Activated CD4-positive, alpha-beta T cell treated with anti-CD3 and anti-CD28 coated beads, Interleukin-2, Interleukin-4, amounts not matched to agents 100 ng/mL and 50 ng/mL, durations not matched to agents 16 hours and 8 hours (primary cell): ENCODE measurements around the gene CLMN.
"Not testable (repeated sequence)": the region's sequence is repeated elsewhere in the genome, so short reads cannot be mapped to it uniquely, and the experiment has no call there.

Experiments
- DNase-seq: peaks from one replicate; pipeline ENCODE4 v3.0.0-alpha.2; 2020; ENCODE audit warnings: low spot score

Gene CLMN

DNA sequence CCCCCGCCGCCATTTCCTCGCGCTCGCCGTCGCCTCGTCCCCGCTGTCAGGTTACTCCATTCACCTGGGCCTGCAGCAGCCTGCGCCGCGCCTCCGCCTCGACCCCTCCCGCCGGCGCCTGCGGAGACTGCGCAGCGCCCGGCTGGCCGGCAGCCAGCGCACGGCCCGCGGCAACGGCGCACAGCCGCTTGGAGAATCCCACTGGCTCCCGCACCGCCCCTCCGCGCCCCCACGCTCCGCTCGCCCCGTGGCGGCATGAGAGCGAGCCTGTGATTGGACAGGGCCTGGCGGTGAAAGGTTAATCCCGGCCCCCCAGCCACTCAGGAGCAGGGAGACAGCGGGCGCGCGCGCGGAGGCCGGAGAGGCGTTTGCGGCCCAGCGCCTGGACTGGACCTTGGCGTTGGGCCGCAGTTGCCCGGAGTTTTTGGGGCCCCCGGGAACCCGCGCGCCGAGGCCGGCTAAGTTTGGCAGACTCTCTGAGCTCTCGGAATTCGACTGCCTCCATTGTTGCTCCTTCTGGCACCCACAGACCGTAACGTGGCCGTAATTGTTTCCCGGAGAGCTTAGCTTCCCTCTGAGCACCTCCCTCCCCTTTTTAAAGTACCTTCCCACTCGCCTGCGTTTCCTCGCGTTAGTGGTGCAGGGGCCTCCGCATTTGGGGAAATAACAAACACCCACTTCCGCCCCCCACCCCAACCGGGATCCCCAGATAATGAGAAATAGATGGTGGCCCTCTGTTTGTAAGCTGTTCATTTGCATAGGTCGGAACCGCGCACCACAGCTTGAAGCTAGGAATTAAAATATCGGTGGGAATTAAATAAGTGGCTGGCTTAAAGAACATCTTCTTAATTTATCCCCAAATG is 162.2 kb downstream of the CLMN start, which contains the start of gene DICER1:
Gene DICER1 (minus strand): TSS at position 203 of the 863 bp plus-strand sequence. CDS start 24,071 bp downstream, outside the sequence.
- peak; percentile 96 for DNase-seq

DNA sequence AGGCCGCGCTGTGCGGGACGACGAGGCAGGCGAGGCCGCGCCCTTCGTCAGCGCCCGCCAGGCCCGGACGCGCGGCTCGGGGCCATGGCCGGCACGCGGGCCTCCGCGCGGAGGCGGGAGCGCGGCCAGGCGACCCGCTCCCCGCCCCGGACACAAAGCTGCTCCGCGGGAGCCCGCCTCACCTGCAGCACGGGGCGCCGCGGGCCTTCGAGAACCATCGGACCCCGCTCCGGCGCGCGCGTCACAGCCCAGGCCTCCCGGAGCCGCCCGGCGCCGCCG is 162.7 kb downstream of the CLMN start:
- no peak for DNase-seq

DNA sequence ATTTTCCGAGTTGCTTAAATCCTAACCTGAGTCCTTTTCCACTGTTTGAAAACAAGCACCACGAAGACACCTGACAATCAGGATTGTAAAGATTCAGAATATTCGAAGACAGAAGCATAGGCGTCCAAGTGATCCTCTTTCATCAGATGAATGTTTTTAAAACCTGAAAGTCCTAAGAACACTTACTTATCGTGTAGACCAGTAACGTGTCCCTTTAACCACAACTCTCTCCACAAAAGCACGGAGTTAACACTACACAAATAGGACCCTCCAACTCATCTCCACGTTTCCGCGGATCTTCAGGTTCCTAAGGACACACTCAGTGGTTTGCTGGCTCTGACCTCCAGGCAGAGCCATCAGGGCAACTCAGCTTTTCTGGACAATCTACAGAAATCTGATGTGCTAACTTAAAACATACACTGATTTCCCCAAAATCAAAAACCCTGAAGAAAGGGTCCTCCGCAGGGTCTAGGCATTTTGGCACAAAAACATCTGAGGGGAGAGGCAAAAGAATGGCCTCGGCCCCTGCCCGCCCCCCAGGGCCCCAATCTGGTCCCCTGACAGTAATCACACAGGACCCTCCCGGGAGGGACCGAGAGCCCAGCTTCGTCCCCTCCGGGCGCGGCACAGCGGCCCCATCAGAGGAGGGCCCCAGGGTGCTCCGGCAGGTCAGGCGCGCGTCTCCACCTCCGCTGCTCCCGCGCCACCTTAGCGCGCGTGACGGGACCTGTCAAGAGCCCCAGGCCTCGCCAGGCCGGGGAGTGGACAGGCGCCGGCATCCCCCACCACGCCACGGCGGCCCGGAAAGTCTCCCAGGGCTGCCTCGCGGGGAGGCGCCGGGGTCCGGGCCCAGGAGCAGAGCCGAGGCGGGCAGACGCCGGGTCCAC is 163.3 kb downstream of the CLMN start:
- DNase-seq = no peak

DNA sequence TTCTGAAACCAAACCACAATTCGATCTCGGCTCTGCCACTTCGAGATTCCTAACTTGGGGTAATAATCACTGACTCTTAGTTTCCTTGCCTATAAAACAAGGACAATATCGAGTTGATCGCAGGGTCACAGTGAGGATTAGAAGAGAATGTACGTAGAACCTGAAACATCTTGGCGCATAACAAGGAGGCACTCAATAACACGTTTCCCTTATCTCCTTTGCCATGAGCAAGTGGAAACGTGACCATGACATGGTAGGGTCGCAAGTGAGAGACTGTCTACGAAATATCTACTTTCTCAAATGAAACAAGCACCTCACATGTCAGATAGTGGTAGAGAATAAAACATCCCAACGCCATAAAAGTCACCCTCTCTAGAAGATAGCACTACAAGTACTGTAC is 164.7 kb downstream of the CLMN start:
- no peak for DNase-seq

DNA sequence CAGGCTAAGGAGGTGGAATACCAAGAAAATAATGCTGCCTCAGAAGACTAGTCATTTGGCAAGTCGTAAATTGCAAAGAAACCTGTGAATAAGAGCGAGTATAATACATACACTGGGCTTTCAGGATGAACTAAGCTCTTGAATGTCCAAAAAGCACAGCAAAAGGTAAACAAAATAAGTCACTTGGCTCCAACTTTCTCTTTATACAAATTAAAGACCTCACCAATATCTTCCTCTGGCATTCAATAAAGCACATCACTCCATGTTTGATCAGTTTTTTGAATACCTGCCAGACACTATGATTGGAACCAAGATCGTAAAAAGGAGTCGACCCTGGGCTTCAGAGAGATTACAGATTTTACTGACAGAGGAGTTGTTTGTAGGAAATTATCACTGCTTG is 165.8 kb downstream of the CLMN start:
- no peak for DNase-seq

DNA sequence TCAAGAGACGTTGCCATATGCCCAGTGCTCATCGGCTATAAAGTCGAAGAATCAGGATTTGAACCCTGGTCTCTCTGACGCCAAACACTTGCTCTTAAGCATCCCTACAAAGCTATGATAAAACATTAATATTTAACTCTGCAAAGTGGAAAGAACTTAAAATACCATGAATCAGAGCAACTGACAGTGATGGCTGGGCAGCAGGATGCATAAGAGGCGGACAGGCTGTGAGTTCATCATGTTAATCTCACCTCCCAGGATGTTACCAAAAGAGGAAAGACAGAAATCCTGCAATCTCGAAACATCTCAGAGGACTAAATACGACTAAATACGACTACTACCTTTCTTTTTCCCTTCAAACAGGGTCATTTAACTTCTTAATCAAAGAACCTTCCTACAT is 168.1 kb downstream of the CLMN start:
- no peak for DNase-seq

DNA sequence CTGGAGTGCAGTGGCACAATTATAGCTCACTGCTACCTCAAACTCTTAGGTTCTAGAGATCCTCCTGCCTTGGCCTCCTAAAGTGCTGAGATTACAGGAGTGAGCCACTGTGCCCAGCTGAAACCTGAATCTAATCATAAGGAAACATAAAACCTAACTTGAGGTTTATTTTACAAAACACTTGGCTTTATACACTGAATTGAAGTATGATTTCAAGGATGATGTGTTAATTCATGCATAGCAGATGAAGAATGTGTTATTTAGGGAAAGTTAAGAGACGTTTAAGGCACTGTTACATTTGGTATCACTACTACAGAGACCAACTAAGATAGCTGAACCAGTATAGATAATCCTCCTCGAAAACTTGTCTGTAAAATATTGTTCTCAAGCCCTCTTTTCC is 168.8 kb downstream of the CLMN start:
- no peak for DNase-seq

DNA sequence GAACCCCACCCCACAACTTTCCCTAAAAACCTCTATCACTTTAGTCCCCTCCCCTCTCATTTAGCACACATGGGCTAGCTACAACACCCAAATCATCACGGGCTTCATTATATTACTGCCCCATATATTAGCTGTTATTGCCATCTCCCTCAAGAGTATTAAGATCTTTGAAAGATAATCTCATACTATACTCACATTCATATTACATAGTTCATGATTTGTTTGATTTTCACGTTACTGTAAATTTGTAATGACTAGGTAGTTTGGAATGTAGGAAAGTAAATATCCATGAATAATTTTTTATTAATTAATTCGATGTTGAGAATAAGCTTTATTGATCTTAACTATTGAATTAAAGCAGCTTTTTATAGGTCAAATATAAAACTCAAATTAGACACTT is 170.3 kb downstream of the CLMN start:
- DNase-seq = no peak

DNA sequence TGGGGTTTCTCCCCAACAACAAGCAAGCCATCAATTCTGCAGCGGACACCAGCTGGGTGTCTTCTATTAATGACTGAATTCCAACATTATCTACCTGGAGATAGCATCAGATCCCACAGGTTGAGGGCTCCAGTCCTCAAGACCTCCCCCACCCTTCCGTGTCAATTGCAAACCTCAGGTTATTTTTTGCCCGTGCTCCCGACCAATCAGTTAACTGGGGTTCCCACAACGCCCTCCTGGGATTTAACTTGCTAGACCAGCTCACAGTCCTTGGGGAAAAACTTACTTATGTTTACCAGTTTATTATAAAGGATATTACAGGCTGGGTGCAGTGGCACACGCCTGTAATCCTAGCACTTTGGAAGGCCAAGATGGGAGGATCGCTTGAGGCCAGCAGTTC is 172.1 kb downstream of the CLMN start:
- DNase-seq = no peak

DNA sequence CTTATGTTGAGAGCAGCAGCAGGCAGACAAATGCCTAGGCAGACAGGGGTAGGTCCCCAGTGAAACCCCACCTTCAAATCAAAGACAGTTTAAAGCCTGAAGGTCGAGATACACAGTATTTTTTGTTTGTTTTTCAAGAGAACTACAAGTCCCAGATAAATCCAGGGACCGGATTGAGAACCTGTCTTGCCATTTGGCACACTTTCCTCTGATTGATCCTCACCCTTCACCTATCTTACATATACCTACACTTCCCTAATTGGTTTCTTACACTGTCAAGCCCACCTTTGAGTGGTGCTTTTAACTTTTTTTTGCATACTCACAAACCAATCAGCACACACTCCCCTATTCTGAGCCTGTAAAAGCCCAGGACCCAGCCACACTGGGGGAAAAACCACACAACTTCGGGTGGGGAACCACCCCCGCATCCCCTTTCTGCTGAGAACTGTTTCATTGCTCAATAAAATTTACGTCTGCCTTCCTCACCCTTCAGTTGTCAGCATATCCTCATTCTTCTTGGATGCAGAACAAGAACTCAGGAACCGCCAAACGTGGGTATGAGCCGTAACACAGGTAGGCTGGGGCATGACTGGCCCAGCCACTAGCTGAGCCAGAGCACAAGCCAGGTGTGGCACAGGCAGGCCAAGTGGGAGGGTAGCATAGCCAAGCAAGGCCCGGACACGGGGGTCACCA is 173.5 kb downstream of the CLMN start:
- no peak for DNase-seq

DNA sequence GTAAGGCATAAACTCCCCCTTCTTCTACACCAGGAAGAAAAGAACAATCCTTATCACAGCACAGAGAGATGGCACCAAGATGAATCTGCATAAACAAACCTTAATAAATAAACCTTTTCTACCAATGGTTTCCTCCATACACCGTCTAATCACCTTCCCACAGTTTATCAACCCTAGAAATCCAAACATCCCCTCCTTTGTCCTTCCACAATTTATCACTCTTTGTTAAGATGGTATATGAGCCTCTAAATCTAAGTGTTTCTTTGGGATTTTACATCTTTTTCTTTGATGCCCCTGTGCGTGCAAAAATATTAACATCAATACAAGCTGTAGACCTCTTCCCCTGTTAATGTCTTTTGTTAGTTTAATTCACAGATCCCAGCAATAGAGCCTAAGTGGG is 174.9 kb downstream of the CLMN start:
- DNase-seq = no peak

DNA sequence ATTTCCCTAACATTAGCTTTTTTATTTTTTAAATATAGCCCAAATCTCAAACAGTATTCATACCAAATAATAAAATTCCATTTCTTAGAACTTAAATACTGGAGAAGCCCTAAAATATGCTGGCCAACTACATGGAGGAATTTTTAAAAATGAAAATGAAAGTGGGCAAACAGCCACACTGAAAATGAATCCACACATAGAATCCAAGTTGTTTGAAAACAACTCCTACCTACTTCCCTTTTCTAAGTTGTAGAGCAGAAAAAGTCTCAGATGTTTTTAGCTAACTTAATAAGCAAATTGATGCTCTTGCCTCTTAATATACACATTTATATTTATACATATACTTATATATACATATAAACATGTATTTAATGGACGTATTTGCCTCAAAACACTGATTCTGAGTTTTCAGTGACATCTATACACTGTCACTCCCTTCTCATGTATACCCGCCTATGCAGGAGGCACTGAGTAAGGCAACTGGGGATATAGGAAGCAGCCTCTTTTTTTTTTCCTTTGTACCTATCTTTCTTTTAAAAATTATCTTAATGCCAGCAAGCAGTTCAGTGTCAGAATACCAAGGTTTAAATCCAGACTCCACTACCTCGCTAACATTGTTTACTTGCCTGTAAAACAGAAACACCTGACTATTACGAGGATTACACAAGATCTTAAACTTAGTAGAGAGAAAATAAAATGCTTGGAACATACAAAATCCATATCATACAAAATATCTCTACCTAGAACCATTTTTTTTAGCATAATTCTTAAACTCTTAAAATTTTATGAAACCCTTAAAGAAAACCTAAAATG is 175.7 kb downstream of the CLMN start:
- no peak for DNase-seq

DNA sequence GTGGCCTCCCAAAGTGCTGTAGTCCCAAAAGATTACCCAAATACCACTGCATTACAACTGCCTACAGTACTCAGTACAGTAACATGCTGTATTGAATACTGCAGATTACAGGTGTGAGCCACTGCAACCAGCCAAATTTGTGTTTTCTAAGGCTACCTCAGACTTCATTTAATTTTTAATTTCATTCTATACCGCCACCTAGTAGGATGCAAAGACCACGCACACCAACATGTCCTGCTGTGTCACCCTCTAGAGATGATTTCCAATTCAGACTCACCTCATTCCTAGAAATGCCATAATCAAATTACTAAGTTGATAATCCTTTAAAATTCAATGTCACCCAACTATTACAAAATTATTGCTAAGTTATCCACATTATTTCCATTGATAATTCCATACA is 177.5 kb downstream of the CLMN start:
- no peak for DNase-seq

DNA sequence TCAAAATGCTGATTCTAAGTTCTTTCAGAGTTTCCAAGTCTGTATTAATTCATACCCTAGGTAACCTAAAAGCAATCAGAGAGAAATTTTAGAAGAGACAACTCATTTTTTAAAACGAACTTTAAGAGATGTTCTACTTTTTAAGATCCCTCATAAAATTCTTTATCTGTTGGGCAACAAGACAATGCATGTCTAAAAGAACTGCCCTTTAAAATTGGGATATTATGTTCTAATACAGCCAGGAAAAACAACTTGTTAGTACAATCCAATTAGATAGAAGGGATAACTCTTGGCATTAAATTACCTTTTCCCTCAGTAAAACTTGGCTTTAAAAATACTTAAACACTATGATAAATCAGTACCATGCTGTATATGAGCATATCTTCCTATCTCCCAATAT is 178.0 kb downstream of the CLMN start:
- DNase-seq = no peak

DNA sequence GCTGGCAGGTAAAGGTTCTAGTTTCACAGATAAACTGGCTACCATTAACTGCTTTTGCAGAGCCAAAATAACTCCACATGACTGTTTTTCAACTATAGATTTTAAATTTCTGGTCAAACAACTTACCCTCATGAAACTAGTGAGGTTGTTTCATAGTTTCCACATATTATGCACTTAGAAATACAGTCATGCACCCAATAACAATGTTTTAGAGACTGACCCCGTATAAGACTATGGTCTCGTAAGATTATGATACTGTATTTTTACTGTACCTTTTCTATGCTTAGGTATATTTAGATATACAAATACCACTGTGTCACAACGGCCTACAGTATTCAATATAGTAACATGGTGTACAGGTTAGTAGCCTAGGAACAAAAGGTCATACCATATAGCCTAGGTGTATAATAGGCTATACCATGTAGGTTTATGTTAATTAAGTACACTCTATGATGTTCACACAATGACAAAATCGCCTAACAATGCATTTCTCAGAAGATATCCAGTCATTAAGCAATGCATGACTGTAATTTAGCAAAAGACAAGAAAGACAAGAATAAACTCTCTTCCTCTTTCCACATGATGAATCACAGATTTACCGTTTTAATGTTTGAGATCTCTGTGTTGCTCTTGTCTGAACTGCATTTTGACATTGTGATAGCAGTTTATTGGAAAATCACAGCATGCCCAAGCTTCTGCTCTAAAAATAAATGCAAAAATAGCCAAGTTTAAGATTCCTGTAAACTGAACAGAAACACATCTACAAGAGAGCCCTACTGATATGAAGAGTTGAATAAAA is 179.4 kb downstream of the CLMN start:
- no peak for DNase-seq

DNA sequence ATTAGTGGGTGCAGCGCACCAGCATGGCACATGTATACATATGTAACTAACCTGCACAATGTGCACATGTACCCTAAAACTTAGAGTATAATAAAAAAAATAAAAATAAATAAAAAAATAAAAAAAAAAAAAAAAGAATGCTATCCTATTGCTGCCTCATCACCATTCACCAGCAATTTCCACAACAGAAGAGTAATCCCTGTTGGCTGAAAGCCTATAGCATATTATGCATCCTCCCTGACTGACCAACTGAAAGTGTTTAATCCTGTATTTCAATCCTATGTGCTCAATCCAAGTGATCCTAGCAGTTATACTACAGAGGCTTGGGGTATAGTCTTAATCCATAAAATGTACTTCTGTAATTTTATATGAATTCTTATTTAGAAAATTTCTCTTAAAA is 180.8 kb downstream of the CLMN start:
- DNase-seq = no peak

DNA sequence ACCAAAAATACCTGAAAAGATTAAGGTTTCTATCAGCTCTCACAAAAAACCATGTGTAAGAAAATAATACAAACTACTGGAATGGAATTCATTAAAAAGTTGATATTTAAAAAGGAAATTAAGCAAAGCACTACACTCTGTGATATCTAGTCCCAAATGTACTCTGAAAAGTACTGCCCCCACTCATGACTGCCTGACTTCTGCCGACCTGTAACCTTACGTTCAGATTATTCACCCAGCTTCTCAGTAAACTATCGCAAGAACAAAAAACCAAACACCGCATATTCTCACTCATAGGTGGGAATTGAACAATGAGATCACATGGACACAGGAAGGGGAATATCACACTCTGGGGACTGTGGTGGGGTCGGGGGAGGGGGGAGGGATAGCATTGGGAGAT is 181.3 kb downstream of the CLMN start:
- not testable (repeated sequence) for DNase-seq

DNA sequence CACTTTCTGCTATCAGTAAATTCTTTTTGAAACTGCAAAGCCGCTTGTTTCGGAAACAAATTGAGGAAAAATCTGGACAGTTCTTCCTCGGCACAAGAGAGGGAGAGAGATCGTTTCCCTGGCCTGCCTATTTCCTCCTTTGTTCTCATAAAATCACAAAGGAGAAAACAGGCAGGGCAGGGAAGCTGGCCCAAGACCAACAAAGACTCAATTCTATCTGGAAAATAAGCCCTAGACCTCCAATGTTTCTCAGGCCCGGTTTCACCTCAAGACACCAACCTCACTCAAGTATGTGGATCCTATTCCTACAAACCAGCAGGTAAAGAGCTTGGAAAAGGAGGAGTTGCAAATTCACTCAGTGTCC is 181.9 kb downstream of the CLMN start:
- DNase-seq = no peak

DNA sequence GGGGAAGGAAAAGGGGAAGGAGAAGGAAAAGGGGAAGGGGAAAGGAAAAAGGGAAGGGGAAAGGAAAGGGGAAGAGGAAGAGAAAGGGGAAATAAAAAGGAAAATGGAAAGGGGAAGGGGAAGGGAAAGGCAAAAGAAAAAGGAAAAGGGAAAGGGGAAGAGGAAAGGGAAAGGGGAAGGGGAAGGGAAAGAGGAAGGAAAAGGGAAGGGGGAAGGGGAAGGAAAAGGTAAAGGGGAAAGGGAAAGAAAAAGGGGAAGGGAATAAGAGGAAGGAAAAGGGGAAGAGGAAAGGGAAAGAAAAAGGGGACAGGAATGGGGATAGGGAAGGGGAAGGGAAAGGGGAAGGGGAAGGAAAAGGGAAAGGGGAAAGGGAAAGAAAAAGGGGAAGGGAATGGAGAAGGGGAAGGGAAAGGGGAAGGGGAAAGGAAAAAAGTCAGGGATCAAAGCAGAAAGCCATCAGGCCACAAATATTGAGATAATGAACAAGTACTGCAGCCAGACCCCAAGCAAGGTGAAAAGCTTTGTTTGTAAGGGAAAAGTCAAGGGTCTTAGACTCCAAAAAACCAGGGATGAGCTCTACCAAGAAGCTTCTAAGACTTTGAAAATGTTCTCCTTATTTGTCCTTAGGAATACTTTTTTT is 182.4 kb downstream of the CLMN start:
- DNase-seq = no peak

DNA sequence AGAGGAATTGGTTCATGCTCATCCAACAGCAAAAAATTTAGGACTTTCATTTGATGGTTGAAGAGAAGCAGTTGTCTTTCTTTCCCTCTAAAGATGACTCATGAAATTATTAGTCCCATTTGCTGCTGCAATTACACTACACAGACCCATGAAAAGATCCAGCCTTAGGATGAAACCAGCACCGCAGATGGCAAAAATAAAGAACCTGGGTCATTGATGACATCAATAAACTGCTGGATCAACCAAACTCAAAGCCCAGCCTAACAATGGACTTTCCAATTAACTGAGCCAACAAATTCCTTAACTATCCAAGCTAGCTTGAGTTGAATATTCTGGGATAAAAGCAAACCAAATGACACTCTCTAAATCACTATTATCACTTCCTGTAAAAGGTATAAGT is 183.1 kb downstream of the CLMN start:
- DNase-seq = no peak
